ENCODE measurements around the gene POT1.

Gene POT1

DNA sequence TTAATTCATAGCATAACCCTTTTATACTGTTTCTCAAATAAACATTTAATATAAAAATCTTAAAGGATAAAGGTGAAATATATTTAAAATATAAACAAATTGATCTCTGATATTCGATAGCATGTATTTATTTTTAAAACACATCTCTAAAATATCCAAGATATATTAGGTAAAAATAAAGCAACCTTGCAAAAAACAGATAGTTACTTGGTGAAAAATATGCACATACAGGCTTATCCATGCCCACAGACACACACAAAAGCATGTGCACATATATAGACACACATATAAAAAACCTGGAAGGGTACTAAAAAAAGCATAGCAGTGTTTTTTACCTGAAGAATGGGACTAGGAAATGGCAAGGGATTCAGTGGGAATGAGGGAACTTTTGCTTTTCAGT is 19.8 kb downstream of the POT1 start:
- no peak for DNase-seq

DNA sequence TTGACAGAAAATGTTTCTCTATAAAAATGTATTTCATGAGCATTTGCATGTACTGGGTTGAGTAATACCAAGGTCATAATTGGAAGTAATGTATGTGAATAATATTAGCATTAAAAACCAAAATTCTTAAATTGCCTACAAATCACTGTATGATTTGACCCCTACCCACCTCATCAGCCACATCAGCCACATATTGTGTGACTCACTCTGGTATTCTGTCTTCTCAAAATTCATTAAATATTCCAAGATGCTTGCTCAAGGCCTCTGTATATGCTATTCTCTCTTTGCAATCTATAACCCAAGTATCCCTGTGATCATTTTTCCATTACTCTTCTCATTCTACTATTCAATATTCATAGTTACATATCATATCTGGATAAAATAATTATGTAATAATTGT is 21.4 kb downstream of the POT1 start:
- no peak for DNase-seq

DNA sequence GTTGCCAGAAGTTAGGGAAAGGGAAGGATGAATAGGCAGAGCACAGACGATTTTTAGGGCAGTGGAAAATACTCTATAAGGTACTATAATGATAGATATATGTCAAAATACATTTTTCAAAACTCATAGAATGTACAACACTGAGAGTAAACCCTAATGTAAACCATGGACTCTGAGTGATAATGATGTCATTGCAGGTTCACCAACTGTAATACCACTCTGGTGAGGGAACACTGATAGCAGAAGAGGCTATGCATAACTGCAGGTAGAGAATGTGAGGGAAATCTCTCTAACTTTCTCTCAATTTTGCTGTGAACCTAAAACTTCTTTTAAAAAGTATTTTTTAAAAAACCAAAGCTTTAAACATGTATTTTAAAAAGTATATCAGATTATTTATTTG is 22.1 kb downstream of the POT1 start:
- DNase-seq = no peak

DNA sequence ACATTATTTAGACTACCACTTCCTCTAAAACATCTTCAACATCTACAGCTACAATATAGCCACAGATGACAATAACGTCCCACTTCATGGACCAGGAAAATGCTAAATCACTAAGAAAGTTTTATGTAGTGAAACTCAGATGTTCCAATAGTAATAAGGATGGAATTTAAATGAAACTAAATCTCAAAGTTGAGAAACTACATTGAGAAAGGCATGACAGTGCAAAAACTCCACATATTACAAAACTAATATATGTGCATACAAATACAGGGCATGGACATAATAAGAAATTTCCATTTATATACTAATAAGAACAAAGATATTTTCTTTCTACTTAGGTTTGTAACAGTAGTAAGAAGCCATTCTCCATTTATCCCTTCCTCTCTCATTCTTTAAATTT is 31.1 kb downstream of the POT1 start:
- DNase-seq = no peak

DNA sequence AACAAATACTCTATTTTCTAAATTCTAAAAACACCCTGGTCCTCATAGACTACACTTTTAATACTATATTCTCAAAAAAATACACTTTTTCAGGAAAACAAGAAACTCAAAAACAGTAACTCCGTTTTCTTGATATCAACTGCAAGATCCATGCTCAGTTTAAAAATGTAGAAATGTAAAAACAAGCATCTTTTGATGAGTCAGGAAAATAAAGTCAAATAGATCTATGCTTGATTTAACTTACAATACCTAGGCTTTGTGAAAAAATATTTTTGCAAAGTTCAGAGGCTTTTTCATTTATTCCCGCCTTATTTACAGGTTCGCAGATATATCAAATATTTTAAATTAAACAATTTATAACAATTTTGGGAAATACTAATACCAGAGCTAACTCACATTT is 33.6 kb downstream of the POT1 start:
- no peak for DNase-seq

DNA sequence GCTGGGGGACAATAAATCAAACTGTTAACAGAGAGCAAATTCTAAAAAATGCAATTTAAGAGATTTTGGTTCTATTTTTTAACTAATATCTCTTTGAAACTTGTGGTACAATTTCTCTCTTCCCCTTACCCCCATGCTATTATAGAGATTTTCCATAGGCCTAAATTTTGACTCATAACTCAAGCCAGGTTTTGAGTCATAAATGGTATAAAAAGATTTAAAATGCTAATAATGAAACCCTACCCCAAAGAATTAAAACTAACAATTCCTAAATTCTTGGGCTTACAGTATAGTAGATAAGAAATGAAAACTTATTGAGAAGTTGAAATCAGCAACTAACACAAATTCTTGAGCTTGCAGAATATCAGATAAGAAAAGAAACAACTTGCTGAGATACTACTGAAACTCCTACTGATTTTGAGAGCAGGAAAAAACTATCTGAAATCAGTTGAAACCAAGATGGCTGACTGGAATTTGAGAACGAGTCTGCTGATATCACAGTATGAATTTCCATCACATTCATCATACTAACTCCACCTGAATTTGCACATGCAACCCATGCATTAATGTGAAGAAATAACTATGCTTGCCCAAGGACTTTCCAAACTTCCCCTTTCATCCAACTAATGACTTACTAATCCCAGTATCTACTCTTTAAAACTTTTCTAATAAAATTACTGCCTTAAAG is 36.3 kb downstream of the POT1 start:
- DNase-seq = no peak

DNA sequence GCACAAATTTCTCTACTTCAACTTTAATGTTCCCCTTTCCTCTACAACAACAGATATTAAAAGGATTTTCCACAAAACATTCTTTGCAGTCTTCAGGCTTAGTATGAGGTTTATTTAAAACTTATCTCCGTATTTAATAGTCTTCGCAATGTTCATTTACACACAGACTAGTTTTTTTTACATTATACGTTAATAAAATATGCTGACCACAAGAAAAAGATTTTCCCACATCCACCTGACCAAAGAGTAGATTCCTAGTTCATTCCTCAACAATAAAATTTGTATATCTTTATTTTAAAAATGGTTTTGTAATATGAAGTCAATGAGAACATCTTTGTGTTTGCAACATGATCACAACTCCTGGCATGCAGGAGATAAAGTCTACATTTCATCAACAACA is 42.4 kb downstream of the POT1 start:
- no peak for DNase-seq

DNA sequence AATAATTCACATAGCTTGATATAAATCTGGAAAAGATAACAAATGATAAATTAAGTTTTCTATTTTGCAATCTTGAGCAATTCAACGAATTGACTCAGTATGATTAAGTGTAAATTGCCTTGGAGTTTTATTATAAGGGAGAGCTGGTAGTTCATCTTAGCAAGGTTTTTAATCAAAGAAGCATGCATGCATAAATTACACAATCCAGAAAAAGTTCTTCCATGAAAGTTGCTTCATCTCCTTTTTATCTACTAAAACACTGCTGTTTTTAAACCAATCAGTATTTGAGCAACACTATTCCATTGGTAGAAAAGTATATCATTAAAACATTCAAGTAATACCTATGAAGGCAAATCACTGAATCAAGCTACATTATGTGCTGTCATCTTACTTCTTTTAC is 47.6 kb downstream of the POT1 start:
- no peak for DNase-seq

DNA sequence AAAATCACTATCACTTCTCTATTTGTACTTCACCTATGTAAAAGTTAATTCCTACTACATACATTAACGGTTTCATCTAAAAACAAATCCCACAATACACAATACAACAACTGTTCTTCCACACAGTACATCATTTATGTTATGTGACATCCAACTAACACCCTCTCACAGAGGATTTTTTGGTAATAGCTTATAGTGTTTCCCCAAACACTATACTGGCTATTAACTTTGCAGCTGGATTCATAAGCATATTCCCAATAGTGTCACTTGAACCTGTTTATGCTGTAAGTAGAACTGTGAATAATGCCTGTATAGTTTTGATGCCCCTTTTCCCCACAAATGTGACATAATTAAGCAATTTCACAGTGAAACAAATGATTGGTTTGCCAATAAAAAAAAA is 49.9 kb downstream of the POT1 start:
- no peak for DNase-seq

DNA sequence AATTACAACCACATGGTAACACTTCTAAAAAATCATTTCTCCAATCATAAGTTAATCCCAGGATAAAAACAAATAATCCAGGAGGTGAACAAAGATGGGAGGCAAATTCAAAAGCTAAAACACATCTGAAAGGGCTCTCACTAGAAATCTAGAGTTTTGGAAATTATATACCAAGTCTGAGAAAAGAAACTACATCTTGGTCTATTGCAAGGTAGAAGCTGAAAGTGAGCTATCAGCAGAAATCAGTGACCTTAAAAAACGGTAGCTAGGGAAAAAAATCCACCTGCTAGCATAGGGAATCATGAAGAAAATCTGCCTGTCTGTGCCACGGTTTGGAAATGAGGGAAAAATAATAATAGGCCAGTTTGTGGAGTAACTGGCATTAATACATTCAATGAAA is 50.5 kb downstream of the POT1 start:
- DNase-seq = no peak

DNA sequence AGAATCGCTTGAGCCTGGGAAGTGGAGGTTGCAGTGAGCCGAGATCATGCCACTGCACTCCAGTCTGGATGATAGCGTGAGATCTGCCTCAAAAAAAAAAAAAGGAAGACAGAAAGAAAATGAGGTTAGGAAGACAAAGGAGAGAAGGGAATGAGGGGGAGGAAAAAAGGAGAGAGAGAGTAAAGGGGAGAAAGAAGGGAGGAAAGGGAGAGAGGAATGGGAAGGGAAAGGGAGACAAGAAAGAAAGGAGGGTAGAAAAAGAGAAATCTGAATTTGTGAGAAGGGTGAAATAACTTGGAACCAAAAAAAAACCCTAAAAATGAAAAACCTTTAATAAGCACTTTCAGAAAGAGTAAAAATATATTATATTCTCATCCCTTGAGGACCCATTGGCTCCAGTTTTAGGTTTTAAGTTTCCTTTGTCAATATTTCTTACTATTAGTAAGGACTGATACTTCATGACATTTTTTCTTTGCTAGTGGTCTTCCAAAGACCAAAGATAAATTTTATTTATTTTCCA is 54.9 kb downstream of the POT1 start:
- no peak for DNase-seq

DNA sequence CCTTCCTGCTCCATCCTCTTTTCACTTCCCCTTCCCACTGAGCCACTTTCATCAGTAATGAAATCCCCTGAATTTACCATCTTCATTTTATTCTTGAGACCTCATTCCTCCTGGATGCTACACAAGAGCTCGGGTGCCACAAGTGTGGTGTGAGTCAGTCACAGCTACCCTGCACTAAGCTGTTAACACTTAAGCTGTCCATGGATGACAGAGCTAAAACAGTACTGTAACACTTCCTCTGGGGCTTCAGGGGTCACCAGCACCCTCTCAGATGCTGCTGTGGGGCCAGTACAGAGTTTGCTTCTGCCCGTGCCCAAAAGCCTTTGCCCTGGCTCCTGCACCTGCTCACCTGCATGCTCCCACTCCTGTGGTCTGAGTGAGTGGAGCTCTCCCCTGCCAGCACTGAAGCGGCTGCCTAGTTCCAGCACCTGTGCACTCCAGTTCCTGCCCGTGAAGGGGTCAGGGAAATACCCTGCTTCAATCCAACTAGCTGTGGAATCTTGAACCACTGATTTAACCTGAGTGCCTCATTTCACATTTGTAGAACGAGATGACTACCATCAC is 71.9 kb downstream of the POT1 start:
- DNase-seq = no peak

DNA sequence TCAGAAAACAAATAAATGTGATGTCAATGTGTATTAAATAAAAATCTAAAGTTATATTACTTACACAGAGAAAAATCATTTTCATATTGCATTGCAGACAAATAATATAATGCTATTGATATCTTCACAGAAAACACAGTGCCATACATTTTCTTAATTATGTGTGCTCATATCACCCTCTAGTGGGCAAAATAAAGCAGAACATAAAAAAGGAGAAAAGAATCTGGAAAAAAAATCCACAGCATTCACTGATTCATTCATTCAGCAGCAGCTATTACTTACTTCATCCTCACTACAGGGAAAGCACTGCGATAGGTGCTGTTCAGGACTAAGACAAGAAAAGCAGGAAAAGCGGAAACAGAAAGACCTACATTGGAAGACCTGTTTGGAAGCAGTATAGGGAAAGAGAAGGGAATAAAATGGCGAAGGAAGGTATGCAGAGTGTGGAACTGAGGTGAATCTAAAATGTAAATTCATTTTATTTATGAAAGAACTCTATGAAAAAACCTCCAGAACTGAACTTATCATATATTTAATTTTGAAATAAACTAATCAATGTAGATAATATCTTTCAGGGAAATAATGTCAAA is 73.2 kb downstream of the POT1 start:
- DNase-seq = no peak

DNA sequence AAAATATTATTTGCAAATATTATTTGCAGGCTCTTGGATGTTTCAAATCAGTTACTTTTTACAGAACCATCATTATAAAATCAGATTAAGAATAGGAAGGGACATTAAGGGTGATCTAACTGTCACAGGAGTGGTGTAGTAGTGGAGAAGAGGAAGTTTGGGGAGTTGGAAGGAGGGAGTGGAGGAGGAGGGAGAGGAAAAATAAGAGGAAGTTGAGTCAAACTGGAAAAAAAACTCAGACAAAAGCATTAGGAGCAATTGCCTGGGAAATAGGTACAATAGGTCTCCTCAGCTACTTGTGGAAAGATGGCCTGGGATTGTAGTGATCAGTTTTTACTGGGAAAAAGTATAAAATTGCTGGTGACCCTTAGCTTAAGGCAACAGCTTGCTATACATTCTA is 86.3 kb downstream of the POT1 start:
- no peak for DNase-seq

DNA sequence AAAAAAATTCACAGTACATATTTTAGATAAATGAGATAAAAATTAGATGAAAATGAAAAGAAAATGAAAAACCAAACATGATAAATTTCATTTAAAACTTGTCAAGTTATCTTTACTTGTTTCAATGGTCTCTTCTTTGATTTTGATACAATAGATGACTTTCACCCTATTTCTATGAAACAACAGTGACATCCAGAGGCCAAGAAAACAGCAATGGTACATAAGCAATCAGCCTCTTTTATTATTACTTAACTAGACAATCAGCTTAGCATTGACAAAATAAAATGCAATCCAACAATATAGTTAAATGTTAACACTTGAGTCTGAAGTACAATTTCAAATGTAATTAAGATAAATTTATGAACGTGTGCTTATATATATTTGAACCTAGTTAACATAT is 89.2 kb downstream of the POT1 start:
- DNase-seq = no peak

DNA sequence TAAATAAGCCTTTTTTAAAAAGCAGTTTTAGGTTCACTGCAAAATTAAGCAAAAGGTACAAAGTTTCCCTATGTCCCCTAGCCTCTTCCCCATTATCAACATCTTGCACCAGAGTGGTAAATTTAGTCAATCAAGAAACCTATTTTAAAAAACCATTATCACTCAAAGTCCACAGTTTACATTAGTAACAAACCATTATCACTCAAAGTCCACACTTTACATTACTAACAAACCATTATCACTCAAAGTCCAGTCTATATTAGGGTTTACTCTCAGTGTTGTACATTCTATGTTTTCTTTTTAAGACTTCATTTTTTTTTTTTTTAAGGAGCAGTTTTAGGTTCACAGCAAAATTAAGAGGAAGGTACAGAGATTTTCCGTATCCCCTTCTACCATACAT is 89.9 kb downstream of the POT1 start:
- no peak for DNase-seq

DNA sequence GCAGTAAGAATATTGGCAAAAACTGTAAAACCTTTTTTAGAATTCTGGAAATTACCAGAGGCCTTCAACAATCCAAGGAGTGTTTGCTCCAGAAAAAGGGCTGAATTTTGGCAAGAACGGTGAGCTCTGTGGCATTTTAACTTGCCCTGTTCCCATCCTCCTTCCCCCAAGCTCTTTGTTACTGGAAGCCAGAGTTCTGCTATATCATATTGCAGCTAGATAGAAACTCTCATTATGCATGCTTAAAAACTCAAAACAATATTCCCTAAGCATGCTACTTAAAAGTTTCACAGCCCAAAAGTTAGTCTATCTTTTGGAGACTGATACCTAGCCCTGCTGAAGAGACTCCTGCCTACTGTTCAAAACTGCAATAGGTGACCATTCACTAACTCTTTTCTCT is 93.5 kb downstream of the POT1 start:
- DNase-seq = no peak

DNA sequence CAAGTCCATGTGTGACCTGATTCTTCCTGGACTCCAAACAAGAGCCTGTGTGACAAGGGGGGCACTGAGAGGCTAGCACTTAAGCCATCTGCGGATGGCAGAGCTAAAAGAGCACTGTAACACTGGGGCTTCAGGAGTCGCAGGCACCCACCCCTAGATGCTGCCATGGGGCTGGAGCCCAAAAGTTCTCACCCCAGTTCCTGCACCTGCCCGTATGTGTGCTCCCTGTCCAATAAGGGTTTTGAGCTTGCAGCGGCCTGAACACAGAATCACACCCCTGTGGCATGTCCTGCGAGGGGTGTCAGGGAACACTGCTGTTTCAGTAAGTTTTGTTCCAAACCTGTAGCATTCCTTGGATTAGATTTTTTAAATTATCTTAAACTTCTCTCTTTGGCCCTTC is 110.8 kb downstream of the POT1 start:
- no peak for DNase-seq

DNA sequence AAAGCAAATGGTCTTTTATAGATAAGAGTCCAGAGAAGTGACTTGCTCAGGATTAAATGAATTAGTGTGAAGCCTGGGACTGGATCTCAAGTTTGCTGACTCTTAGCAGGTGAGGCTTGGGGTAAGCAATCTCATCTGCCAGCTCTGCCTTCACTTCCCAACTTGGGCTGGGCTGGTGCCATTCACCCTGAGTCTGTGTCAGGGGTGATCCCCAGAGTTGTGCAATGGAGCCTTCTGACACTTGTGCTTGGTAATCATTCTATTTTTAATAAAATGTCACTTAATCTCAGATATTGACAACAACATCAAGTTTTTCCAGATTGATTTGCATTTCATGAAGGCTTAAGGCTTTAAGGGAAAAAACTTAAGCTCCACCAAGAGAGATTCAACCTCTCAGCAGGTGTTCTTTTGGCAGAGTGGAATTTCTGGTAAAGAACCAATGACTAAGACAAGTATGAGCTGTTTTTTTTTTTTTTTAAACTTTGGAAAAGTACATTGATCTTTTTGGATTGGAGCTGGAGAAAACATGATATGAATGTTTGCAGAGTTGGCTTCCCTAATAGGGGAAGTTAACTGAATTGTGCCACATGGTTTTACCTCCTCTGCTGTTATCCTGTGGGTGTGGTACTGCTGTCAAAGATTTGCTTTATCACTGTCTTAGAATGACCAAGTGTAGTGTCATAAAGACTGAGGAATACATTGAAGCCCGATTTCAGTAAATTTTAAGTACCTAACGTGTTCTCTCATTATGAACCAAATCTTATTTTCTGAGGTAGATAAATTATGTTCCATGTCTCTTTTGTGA is 115.4 kb downstream of the POT1 start:
- DNase-seq = no peak

DNA sequence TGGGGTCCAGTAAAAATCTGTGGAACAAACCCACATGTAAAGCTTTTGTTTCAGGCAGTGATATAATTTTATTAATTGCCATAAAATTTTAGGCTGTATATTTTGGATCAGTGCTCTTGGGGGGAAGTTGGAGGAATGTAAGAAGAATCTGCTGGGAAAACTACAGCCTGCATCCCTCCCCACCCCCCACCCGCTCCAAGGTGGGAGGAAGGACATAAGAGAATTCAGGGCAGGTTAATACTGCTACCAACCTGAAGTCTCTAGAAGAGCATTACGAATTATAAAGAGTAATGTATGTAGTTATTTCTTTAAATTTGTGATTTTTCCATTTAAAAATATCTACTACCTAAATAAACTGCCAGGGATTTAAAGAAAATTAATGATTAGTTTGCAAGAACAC is 116.9 kb downstream of the POT1 start:
- DNase-seq = no peak

DNA sequence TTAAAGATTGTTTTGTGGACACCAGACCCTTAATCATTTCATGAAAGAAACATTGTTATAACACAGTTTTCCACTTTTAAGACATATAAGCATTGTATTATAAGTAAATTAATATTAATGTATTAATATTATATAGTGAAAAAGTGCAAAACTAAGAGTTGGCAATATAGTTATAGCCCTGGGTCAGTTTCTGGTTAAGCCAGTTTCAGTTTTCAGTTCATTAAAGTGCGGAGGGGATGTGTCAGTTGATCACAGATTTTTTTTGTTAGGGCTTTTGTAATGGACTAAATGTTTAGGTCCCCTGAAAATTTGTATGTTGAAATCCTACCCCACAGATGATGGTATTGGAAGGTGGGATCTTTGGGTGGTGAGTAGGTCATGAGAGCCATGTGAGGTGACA is 118.3 kb downstream of the POT1 start:
- DNase-seq = no peak

DNA sequence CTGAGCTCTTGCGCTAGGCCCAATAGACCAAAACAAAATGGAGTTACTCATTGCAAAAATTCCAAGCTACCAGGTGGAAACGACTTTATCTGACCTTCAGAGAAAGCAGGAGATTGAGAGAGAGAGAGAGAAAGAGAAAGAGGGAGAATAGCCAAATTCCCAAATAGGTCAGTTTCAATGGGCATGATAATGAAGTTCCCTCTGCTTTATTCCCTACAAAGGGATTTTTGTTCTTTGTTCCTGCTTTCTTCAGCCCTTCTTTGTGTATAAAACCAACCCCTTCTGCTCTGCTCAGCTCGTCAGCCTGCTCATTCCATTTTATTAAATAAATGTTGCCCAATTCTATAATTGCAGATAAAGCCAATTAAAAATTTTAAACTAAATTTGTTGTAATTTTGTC is 119.0 kb downstream of the POT1 start:
- DNase-seq = no peak

DNA sequence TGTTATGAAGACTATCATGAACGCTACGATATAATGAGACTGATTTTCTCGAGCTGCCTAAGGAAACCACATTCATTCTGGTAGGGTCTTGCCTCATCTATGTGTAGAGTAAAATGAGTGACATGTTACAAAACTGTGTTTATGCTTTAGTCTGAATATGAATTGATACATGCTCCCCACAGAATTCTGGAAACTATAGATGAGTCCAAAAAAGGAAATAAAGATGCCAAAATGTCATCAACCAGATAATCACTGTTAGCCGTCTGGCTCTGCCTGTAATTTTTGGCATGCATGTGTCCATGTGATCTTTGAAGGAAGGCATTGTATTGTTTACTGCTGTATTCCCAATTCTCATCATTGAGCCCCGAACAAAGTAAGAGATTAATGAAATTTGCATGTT is 121.4 kb downstream of the POT1 start:
- no peak for DNase-seq

DNA sequence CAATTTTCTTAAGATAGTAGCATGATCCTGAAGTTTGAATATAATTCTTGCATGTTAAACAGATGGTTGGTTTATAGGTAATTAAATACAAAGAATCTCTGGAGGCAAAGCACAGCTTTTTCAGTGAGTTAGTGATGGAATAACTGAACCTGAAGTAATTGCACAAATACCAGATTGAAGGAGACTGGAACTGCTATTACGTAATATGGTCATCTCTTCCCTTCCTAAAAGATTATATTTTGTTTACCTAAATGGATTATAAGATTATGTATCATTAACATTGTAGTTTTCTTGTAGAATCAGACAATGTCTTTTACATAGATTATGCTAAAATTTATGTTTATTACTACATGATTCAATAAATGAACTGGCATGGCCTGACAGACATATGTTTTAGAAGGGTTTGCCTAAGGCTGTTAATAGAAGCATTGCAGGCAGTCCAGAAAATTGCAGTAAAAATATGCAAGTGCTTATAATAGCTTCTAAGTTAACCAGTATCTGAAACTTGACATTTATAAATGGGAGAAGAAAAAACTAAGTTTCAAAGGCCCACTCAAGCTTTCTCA is 128.2 kb downstream of the POT1 start:
- no peak for DNase-seq

Data from left hindlimb (tissue), 1 donor.